GM19035 (cell line): ENCODE measurements around the gene EXOC1L.
"Not testable (repeated sequence)": the region's sequence is repeated elsewhere in the genome, so short reads cannot be mapped to it uniquely, and the experiment has no call there.

Experiments
- ATAC-seq: cut with Tn5 transposase; IDR thresholded peaks from one replicate; pipeline ENCODE4 v1.9.1; 2021; ENCODE audit not compliant: unreplicated experiment

The EXOC1L gene

DNA sequence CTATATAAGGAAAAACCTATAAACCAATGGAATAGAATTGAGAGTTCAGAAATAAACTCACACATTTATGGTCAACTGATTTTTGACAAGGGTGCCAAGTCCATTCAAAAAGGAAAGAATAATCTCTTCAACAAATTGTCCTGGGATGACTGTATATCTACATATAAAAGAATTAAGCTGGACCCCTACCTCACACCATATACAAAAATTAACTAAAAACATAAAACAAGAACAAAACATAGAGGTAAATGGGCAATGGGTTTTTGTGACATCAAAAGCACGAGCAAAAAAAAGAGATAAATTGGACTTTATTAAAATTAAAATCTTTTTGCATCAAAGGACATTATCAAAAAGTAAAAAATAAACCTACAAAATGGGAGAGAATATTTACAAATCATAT is 18.3 kb downstream of the EXOC1L start:
- no peak for ATAC-seq

DNA sequence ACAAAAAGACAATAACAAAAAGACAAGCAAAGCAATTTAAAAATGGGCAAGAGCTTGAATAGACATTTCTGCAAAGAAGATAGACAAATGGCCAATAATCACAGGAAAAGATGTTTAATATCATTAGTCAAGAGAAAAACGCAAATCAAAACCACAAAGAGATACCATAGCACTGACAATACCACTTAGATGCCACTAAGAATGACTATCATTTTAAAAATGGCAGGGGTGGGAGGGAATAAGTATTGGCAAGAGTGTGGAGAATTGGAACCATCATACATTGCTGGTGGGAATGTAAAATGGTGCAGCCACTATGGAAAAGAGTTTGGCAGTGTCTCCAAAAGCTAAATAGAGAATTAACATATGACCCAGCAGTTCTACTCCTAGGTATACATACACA is 18.8 kb downstream of the EXOC1L start:
- ATAC-seq = no peak

DNA sequence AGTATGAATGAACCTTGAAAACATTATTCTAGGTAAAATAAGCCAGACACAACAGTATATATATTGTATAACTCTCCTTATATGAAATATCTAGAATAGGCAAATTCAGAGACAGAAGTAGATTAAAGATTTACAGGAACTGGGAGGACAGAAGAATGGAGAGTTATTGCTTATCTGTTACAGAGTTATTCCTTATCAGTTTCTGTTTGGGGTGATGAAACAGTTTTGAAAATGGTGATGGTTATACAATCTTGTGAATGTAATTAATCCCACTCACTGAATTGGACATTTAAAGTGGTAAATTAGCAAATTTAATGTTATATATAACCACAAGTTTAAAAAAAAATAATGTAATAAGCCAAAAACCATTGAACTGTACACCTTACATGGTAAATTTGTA is 19.4 kb downstream of the EXOC1L start:
- ATAC-seq = no peak

DNA sequence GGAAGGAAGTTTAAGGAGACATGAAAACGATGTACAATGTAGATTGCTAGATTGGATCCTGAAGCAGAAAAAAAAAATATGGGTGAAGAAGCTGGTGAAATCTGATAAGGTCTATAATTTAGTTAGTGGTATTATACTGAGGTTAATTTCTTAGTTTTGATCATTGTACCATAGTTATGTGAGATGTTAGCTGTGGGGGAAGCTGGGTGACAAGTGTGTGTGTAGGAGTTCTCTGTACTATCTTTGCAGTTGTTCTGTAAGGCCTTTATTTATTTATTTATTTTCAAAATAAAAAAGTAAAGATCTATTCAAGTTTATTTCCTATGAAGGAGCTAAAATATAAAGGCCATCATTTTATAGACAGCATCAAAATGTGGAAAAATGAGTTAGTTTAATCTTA is 21.4 kb downstream of the EXOC1L start:
- no peak for ATAC-seq

DNA sequence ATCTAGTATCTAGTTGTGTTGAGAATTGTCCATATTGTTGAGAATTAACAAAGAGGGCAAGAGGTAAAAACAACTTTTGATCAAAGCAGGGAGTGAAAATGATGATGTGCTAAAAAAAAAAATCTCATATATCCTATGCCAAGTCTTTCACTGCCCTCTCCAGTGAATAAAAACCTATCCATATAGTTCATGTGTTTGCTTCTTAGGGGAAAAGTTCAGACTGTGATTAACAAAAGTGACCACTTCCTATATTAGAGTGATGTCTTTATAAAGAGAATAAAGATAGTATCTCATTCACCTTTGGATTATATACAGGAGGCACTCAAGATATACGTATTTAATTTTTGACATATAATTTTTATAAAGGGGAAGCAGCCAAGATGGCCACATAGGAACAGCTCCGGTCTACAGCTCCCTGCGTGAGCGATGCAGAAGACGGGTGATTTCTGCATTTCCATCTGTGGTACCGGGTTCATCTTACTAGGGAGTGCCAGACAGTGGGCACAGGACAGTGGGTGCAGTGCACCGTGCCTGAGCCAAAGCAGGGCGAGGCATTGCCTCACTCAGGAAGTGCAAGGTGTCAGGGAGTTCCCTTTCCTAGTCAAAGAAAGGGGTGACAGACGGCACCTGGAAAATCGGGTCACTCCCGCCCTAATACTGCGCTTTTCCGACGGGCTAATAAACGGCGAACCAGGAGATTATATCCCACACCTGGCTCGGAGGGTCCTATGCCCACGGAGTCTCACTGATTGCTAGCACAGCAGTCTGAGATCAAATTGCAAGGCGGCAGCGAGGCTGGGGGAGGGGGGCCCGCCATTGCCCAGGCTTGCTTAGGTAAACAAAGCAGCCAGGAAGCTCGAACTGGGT is 22.0 kb downstream of the EXOC1L start:
- not testable (repeated sequence) for ATAC-seq

DNA sequence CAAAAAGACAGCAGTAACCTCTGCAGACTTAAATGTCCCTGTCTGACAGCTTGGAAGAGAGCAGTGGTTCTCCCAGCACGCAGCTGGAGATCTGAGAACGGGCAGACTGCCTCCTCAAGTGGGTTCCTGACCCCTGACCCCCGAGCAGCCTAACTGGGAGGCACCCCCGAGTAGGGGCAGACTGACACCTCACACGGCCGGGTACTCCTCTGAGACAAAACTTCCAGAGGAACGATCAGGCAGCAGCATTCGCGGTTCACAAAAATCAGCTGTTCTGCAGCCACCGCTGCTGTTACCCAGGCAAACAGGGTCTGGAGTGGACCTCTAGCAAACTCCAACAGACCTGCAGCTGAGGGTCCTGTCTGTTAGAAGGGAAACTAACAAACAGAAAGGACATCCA is 22.7 kb downstream of the EXOC1L start:
- not testable (repeated sequence) for ATAC-seq

DNA sequence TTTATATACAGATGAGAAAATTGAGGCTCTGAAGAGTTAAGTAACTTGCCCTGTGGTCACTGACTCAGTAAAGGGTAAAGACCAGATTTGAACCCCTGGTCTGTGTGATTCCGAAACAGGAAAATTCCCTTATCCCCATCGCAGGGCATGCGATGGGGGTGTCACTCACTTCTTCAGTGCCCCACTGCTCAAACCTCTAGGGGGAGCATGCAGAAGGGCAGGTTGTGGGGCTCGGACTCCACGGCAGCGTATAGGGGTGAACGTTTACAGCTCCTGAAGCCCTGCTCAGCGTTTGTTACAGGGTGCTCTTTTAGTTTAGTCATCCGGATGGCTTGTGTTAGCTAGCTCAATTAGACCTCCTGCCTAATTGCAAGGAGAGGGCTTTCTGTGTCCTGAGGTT is 30.1 kb downstream of the EXOC1L start:
- no peak for ATAC-seq

DNA sequence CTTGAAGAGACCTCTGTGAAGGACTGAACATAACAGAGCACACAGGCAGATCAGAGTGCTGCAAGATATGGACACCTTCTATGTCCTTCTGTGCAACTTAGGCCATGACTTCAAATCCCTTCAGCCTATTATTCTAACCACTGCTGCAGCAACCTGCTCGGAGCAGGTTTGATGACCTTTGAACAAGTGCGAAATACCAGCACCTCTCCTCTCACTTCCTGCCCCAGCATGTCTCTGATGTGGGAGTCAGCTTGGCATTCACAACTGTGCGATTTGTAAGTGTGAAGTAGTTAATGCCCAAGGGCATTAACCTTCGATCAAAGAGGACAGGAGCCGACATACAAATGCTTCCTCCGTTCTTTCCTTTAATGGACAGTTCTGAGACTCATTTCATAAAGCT is 32.3 kb downstream of the EXOC1L start:
- no peak for ATAC-seq

DNA sequence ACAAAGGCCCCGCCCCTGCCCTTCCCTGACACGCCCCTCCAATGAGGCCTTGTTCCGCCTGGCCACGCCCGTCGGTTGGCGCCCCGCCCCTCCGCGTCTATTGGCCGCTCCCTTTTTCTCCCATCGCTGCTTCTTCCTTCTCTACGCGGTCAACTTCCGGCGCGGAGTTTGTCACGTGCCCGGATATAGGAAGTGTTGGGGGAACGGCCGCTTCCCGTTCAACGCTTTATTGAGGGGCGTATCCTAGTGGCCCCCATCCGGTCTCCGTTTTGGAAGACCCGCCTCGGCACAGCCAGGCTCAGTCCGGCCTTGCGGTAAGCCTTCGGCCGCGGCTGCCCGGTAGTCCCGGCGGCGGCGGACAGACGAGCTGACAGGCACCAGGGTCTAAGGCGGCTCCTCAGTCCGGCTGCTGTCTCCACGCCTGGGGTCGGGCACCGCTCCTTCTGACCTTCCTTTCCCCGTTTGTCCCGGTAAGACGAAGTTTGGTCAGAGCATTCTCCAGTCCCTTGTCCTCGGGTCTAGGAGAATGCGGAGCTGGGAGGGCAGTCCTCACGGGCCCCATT is 34.0 kb downstream of the EXOC1L start, which contains the start of gene EXOC1:
Gene EXOC1 (plus strand): TSS at position 165 of the 563 bp plus-strand sequence. CDS start 4,676 bp downstream, outside the sequence.
- peak; percentile 97 for ATAC-seq

DNA sequence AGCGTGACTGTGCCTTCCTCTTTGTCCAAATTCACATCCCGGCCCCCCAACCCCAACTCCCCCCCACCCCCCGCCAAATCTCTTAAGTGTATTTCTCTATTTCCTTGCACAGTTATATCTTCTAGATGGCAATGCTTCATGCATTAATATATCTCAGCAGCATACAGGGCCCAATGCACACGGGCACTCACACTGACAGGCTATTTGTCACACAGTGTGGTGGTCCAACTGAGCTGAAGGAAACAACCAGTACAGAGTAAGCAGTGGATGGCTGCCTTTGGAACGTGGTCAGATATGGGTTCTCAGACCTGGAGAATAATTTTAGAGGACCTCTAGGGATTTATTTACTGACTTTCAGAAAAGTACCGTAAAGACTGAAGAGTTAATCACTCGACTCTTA is 34.5 kb downstream of the EXOC1L start:
- ATAC-seq = no peak

DNA sequence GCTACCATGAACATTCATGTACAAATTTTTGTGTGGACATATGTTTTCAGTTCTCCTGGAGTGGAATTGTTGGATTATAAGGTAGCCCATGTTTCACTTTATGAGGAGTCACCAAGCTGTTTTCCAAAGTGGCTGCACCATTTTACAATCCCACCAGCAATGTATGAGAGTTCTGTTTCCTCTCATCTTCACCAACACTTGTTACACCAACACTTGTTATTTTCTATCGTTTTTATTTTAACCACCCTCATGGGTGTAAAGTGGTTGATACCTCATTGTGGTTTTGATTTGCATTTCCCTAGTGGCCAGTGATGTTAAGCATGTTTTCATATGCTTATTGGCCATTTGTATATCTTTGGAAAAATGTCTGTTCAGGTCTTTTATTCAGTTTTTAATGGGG is 38.0 kb downstream of the EXOC1L start:
- no peak for ATAC-seq

DNA sequence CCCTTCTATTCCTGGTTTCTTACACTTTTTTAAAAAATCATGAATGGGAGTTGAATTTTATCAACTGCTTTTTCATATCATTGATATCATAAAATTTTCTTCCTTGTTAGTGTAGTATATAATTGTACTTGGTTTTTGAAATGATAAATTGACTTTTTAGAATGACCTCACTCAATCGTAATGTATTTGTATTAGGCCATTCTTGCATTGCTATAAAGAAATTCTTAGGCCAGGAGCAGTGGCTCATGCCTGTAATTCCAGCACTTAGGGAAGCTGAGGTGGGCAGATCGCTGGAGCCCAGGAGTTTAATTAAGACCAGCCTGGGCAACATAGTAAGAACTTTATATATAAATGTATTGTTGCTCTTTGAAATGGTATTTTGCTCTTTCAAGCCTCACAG is 40.1 kb downstream of the EXOC1L start:
- ATAC-seq = no peak

DNA sequence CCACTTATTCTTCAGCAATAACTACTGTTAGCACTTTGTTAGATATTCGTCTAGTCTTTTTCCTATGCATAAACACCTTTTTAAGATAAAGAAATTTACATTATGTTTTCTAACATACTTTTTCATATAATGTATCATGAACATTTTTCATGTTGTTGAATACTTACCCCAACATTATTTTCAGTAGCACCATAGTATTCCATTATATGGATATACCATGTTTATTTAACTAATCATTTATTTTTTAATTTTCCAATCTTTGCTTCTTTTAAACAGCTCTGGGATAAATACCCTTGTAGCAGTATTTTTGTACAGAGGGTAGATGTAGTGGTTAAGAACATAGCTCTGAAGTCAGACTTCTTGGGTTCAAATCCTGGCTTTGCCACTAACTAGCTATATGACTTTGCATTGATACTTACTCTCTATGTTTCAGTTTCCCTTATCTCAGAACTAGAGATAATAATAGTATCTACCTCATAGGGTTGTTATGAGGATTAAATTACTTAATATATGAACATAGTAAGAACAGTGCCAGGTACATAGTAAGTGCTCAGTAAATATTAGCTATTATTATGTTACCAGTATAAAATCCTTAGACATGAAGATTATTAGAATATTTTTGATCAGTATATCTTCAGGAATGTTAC is 45.1 kb downstream of the EXOC1L start:
- ATAC-seq = no peak

DNA sequence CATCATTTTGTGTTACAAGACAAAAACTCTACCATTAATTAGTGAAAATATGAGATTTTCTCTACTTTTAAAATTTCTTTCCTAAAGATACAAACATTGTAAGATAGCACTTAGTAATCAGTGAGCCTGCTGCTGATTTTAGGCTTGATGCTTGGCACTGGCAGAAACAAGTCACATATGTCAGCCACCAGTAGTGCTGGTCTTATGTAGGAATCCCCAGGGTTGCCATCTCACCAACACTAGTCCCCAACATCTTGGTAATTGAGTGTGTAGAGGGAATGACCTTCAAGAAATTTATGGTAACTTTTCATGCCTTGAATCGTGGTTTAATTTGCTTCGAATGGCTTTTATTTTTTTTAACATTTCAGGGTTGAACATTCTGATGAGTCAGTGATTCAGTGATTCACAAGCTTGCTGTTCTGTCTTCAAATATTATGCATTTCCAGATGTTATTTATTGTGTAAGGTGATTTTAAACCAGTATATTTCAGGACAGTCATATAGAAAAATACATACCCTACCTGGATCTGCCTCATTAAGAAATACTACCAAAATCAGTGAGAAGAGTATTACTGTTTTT is 45.7 kb downstream of the EXOC1L start:
- ATAC-seq = no peak

DNA sequence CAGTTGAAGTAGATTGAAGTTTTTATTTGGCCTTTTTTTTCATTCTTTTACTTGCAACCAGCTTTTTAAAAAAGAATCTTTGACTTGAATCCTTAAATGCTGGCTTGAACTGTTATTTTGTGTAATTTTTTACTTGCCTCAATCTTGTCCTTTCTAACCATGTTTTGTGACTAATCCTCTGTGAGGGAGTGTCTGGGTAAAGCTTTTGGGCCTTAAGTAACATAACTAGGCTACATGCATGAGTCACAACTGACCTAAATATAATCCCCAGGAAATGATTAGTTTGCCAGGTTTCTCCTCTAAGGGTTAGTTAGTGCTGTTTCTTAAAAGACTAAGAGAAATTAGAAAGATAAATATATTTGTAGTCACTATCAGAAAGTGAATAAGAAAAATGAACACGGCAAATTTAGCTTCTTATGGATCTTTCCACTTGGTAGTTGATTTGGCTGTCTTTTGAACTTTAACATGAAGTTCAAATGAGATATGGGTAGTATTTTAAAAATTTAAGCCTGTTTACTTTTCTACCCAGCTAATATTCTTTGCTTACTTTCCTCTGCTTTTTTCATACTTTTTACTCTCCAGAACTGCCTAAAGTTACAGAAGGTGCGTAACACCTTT is 46.8 kb downstream of the EXOC1L start:
- peak; percentile 87 for ATAC-seq

DNA sequence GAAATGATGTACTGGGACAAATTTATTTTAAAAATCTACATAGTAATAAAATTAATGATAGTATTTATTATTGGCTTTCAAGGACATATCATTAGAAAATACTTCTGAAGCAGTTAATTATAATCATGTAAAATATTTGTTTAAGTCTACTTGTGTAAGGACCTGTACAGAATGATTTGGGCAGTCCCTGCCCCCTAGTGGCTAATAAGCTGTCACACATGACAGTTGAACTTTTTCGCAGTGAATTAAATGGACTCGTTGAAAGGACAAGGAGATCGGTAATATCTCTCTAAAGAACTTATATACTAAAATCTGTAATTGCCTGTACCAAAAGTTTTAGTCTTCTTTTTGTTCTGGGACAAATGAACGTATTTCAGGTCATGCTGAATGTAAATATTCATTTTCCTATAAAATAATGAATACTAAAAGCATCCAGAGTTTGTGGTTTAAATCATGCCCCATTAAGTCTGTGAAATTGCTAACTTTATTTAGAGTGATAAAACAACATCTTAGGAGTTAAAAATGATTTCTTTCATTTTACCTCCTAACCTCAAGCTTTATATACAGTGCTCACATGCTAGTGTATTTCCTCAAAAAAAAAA is 47.5 kb downstream of the EXOC1L start:
- ATAC-seq = peak; percentile 72

DNA sequence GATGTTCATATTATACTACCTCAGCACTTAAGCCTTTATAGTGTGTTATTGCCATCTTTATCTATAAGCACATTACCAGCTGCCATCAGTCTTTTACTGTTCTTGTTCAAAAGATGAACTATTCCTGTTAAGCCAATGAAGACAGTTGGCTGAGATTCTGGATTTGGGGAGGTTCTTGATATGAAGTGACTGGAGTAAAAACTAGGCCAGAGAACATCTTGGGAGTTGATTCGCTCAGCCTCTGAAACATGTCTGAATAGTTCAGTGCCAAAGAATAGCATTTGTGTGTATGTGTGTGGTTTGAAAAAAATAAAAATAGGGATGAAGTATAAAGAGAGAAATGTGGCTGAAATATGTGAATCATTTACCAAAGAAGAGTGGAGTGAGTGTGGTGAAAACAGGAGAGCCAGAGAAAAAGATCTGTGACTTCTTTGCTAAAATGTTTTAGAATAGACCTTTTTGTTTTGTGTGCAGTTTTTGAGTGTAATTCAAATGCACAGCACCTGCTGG is 49.0 kb downstream of the EXOC1L start:
- ATAC-seq = no peak

DNA sequence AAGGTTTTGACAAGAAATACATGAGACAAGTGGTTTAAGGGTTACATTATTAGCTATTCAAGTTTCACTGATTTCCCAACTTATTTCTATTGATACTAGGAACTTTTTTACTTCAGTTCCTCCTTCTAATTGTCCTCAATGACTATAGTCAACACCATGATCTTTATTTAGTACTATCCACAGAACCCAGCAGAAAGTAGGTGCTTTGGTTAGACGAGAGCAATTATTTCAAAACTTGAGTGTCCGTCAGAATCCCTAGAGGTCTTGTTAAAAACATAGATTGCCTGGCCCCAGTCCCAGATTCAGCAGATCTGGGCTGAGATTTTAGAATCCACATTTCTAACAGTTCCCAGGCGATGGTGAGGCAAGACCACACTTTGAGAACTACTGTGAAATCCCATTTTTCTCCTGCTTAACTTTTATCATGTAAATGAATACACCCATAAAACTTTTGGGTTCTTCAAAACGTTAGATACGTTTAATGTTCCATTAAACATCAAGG is 51.8 kb downstream of the EXOC1L start:
- ATAC-seq = no peak

DNA sequence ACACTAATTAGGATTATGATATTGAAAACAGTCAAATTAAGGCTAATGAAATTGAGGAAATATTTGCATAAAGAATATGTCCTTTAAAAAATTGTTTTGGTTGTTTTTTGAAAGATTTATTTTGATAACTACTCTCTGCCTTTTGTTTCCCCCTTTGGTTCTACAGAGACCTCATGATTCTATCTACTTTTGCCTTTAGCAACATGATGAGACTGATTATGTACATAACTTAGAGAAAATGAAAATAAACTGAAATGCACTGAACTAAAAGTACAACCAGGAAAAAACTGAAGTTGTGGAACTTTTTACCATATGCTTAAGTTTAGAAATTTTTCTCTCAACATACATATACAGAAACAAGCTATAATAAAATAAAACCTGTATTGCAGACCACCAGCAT is 55.2 kb downstream of the EXOC1L start:
- ATAC-seq = no peak

DNA sequence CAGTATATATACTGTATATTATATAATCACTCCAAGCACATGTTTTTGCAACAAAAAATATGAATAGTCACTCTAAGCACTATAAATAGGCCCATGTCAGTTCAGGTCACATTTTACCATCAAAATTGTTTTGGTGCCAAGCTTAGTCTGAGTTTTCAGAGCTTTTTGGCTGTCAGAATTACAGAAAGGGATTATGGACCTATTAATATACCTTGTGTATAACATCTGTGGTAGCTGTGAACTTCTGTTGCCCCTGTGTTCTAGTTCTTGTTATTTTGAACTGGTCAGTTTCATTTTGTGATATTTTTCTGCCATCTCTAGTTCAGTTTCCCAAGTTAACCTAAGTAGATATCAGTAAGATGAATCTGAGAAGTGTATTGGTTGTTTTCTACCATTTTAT is 56.8 kb downstream of the EXOC1L start:
- ATAC-seq = no peak
